GM10266 (cell line): ENCODE results near the gene AOAH.

Source experiments
- DNase-seq: peaks from one replicate; pipeline ENCODE4 v3.0.0; 2012; ENCODE audit errors: extremely low spot score
- CTCF ChIP-seq: IDR thresholded peaks from 2 replicates; pipeline ENCODE4 v1.5.1; 2012; ENCODE audit warnings: mild to moderate bottlenecking, low read depth; ENCODE audit not compliant: control insufficient read depth, insufficient read depth; ENCODE audit errors: missing control alignments

AOAH gene

GRCh38 chr7:36683111-36683510, 41.2 kb downstream of the AOAH start:
- DNase-seq: no peak
- no peak for TF ChIP-seq CTCF

- no peak for DNase-seq
- no peak for TF ChIP-seq CTCF
Observed at GRCh38 chr7:36682102-36682501, 42.2 kb downstream of the AOAH start.

- no peak for TF ChIP-seq CTCF
- no peak for DNase-seq
Observed at GRCh38 chr7:36677769-36678437, 46.4 kb downstream of the AOAH start.

- no peak for DNase-seq
- TF ChIP-seq CTCF: no peak
Observed at GRCh38 chr7:36673703-36674102, 50.6 kb downstream of the AOAH start.

- no peak for DNase-seq
- TF ChIP-seq CTCF: no peak
Observed at GRCh38 chr7:36671432-36671829, 52.9 kb downstream of the AOAH start.

GRCh38 chr7:36670585-36671431, 53.5 kb downstream of the AOAH start:
- peak; percentile 58 for DNase-seq
- TF ChIP-seq CTCF: peak; percentile 85

- no peak for TF ChIP-seq CTCF
- no peak for DNase-seq
Observed at GRCh38 chr7:36668750-36669149, 55.5 kb downstream of the AOAH start.
